Measurements from ENCODE around the gene CLIP4.
A peak's percentile ranks its signal among the peaks of the same experiment; 100 is the strongest.

Gene CLIP4

DNA sequence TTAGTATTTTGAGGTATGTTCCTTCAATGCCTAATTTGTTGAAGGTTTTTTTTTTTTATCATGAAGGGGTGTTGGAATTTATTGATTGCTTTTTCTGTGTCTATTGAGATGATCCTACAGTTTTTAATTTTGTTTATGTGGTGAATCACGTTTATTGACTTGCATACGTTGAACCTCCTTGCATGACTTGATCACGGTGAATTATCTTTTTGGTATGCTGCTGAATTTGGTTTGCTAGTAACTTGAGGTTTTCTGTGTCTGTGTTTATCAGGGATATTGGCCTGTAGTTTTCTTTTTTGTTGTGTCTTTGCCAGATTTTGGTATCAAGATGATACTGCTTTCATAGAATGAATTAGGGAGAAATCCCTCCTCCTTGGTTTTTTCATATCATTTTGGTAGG lies 23.9 kb downstream of the CLIP4 start:
- DNase-seq: no peak

DNA sequence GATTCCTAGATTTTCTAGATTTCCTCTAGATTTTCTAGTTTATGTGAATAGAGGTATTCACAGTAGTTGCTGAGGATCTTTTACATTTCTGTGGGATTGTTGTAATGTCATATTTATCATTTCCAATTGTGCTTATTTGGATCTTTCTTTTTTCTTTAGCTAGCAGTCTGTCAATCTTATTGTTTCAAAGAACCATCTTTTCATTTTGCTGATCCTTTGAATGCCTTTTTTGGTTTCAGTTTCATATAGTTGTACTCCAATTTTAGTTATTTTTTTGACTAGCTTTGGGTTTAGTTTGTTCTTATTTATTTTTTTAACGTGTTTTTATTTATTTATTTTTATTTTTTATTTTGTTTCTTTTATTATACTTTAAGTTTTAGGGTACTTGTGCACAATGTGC lies 24.5 kb downstream of the CLIP4 start:
- no peak for DNase-seq

DNA sequence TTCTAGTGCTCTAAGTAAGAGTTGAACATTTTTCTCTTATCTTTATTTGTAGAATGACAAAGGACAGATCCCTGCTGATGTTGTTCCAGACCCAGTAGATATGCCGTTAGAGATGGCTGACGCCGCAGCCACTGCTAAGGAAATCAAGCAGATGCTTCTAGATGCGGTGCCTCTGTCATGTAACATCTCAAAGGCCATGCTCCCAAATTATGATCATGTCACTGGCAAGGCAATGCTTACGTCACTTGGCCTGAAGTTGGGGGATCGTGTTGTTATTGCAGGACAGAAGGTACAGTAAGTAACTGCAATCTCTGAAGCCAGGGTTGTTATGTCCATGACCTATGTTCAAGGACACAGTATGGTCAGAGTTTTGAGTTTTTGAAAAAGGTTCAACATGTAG lies 28.4 kb downstream of the CLIP4 start:
- DNase-seq: no peak

DNA sequence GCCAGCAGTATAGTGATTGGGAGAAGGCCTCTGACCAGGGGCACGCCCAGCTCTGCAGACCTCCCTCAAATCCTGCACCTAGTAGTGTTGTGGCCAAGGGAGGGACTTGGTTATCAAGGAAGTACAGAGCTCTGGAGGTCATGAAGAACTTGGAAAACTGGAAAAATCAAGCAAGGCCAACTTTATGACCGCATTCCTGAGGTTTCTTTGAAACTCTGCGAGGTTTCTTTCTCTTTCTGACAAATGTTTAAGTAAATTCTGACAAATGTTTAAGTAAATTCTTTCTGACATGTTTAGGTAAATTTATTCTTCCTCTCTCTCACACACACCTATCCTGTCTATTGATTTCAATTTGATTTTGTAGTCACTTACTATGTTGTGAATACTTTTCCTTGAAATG lies 31.0 kb downstream of the CLIP4 start:
- DNase-seq: no peak

DNA sequence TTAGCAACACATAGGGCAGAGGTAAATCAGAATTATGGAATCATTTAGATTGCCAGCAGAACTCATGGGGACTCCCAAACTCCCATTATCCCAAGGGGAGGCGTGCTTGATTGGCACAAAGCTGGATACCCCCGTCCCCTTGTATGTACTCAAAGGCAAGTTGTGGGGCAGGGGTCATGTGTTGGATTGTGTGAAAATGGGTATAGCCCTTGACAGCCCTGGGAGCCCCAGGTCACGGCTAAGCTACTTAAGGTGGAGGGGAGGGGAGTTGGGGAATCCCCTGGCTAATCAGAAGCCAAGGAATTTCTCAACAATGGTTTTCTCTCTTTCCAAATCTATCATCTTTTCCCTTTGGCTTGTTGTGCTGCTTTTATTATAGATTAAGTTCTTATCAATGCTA lies 32.7 kb downstream of the CLIP4 start:
- no peak for DNase-seq

DNA sequence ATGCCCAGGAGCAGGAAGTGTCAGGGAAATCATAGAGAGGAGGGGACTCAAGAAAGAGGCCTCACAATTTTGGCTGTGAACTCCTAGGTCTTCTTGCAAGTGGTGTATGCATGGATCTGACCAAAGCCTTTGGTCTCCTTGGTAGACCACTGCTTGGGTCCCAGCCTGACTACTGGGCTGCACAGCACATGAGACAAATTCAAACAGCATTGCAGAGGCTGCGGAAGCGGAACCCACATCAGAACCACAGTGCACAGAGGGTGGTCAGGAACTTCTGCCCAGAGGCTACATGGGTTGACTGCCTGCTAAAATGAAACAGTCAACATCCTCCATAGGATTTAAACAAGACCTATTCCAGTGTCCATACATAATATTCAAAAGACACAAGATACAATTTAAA lies 39.4 kb downstream of the CLIP4 start:
- no peak for DNase-seq

DNA sequence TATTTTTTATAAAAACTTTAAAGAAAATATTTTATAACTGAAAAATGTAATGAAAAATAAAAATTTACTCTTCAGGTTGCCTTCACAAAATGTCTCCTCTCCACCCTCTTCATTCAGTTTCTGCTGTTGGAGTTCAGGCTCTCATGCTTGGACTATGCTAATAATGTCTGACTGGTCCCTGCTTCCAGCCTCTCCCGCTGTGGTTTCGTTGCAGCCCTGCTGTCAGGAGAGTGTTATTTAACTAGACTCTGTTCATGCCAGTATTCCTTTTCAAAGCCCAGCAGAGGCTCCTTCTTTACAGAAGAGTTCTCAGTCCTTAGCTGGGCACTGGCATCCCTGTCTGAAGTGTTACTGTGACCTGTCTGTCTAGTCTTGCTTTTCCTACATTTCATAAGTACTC lies 40.4 kb downstream of the CLIP4 start:
- DNase-seq: no peak

DNA sequence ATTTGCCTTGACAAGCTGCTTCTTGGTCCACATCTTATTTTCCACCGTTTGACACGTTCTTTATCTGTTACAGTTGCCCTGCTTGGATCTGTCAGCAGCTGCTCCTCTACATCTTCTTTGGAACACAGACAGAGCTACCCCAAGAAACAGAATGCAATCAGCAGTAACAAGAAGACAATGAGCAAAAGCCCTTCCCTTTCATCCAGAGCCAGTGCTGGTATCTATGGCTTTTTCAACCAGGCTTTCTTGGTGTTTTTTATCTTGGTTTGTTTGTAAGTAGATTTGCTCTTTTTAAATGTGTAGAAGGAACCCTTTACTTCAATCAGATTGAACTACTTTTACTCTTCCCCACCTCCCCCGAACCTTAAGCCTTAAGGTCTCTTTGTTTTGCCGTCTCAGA lies 41.9 kb downstream of the CLIP4 start:
- DNase-seq: no peak

DNA sequence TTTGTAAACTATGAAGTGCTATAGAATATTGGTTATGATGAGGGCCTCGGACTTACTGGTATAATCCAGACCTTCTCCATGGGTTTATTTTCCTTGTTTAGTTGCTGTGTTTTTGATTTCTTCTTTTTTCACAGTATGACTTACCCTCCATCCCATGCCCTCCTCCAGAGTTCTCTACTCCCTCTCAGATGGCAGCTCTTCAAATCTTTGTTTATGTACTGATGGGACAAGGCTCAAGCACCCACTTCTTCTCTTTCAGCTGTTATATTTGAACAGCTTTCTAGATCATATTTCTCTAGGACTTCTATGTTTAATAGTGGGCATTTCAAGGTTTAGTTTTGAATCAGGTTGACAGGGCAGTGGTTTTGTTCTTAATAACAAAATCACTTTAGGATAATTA lies 43.9 kb downstream of the CLIP4 start:
- DNase-seq: peak; percentile 33

DNA sequence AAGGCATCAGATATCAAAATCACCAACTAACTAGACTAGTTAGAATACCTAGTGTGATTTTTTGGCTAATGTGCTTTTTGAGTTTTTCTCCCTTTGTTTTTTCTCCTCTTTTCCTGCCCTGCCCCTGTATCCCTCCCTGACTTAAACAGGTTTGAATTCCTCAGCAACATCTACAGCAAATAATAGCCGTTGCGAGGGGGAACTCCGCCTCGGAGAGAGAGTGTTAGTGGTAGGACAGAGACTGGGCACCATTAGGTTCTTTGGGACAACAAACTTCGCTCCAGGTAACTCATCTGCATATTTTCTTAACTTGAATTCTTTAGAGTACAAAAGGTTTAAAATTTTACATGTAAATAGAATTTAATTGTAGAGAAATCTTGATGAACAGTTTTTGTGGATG lies 45.0 kb downstream of the CLIP4 start:
- no peak for DNase-seq

DNA sequence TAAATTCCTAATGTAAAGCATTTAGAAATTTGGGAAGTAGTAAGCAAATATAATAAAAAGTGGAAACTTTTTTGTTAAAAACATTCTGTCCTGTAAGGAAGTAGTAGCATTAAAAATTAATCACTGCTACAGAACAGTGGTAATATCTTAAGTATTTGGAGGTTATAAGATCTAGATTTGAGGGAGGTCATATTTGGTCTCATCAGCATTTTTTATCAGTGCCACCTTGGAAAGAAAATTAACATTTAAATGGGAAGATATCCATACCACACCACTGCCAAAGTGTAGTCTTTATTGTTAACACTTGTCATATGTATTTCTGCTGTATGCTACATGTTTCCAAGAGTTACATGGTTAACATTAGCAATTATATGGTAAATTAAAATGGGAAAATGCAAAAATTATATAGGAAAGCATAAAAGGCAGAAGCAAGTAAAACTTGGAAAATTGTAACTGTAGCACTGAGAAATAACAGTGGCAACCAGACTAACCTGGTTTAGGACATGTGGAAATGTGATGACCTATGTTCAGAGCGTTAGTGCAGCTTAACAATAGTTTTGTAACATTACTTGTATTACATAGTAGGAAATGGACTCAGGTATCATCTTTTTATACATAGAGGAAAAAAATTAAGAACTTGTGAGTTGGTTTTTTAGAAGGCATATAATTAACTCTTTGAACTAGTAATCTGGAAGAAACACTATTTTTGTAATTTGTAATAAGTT lies 47.2 kb downstream of the CLIP4 start:
- DNase-seq: no peak

DNA sequence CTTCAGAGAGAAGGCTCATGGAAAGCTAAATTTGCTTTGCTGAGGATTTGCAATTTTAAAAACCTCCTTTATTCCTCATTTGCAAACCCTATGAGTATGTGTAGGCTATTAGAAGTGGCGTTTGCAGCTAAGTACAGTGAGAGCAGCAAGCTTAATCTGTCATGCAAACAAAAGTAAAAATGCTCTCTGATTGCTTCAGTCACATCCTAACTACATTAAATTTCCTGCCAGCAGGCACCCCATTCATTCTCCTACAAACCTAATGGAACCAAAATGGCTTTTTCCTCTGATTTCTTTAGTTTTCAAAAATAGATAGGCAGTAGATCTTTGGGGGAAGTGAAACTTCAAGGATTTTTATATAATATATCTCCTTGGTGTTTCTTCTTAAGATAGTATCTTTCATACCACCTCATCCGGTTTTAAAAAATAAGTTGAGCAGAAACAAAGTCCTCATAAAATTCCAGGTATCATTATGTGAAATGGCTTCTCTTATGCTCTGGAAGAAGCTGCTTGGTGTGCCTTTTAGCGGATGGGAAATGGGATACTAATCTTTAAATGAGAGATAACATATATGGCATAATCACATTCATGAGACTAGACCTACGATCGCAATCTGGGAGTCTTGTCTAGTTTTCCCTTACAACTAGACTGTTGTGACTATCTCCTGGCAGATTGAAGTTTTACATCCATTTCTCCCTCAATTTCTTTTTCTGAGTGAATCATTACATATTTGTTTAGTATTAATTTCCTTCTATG lies 49.1 kb downstream of the CLIP4 start:
- no peak for DNase-seq

DNA sequence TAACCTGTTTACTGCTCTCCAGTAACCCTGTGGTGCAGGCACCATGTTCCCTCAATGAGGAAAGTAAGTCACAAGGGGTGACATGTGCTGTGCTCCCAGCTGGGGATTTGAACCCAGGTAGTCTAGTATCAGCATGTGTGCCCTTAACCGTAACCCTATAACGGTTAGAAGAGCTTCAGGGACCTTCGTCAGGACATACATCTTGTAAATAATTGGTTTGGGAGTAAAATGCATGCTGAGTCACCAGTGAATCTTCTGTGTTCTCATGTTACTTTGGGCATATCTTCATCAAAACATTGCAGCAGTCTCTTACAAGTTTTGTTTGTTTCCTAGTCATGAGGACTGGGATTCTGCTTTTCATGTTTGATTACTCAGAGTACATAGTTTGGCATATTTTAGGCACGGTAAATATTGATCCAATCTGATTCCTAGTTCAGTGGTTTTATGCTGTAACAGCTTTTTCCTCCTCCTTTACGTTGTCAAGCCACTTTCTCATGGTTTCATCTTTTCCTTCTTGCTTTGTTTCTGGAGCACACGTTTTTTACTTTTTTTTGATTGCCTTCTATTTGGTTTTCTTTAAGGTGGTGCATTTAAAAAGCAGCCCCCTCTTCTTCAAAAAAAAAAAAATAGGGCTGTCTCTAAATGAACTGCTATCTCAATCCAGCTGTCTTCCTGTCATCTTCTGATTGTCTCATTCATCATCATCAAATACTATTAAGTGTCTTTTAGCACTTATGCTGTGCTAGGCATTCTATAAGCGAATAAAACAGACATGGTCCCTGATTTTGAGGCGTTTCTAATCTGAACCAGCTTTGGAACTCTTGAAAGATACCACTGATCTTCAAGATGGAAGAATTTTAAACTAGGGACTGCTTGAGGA lies 50.4 kb downstream of the CLIP4 start:
- DNase-seq: no peak

DNA sequence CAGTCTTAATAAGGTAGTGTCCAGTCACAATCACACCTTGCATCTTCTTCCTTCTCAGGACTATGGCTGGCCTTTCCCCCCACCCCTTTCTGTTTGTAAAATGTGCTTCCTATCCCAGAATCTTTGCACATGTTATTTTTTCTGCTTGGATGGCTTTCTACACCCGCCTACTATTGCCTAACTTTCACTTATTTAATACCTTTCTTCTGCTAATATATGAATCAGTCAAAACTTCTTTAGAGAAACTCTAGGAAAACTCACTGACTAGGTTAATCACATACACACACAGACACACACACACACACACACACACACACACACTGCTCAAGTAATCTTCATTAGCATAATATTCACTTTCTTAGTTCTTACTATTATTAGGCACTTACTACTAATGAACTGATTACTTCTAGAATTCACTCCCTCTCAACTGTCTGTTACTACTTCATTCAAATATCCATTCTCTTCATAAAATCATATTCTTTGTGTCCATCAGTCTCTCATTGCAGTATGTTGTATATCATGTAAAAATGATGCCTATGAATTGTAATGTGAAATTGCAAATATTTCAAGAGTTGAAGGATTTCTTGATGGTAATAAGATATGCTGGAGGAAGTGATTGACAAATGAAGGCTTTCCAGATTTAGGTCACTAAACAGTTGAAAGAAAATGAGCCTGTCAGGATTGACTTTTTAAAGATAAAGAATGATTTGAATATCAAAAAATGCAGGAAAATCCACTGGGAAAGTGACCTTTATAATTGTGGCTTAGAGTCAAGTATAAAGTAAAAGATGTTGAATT lies 51.2 kb downstream of the CLIP4 start:
- DNase-seq: no peak

DNA sequence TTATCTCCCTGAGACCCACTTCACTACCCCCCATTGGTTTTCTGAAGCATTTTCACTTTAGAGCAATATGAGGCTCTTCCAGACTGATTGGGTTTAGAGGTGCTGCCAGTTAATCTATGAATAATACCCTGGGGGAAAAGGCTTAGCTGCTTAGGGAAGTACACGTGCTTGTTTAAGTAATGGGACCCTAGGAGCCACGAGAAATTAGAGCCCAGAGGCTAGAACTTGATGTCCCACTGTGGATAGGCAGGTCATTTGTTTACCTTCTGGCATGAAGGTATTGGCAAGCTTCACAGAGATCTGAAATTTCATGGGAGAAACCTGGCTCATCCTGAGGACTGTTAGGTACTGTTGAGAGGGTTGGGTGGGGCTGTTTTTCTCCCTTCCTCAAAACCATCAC lies 59.7 kb downstream of the CLIP4 start:
- no peak for DNase-seq

DNA sequence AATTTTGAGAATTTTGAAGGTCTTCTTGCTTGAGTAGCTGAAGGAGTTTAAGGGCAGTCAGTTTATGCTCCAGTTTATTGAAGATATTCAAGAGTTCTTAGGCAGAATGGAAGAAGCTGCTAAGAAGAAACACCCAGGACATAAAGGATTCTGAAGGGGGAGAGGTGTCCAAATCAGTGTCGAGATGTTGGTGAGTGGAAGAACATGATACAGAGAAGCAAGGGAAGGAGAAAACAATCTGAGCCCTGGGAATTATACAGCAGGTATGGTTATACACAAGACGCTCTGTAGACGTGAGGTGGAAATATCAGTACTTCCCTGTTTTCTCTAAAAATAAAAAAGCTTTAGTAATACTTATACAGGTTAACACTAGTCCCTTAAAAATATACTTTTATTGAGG lies 60.1 kb downstream of the CLIP4 start:
- DNase-seq: no peak

DNA sequence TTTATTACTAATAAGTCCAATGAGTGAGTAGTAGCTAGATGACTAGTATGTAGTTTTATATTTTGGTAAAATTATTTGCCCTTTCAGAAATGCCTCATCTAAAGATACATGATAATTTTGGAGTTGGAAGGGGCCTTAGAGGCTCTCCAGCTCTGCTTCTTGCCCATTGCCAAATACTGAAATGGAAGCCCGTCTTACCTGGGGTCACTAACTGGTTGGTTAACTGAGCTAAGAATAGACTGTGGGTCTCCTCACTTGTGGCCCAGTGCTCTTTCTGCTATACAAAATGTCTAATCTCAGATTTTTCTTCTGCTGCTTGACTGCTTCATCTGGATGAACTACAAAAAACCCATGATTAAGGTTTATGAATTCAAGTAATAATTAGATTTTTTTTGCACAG lies 67.1 kb downstream of the CLIP4 start:
- no peak for DNase-seq

DNA sequence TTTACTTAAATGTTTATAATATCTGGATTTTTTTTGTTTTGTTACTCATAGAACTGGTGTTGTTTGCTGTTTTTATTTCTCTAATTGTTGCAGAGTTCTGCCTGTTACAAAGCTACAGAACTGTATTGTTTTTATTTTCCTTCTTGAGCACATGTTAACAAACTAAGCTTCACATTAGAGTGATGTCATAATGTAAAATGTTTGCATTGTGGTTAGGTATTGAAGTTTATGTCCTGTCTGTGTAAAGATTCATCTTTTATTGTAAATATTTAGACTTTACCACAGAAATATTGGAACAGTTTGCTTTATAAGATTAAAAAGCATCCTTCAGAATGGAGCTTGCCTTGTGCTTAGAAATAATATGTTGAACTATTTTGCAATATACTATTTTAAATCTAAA lies 67.7 kb downstream of the CLIP4 start:
- no peak for DNase-seq

DNA sequence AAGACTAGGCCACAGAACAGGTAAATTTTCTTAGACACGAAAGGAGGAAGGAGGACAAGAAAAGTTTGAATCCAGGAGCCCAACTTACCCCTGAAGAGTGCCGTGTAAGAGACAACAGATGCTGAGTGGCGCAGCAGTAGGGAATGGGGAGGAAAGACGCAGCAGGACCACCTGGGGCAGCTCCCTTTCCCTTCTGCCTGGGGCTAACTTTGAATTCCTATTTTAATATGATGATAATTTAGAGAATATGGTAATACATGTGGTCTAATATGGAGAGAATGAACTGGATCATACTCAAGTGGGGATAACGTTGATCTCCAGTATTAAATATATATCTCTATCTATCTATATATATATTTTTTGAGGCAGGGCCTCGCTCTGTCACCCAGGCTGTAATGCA lies 69.3 kb downstream of the CLIP4 start:
- no peak for DNase-seq

DNA sequence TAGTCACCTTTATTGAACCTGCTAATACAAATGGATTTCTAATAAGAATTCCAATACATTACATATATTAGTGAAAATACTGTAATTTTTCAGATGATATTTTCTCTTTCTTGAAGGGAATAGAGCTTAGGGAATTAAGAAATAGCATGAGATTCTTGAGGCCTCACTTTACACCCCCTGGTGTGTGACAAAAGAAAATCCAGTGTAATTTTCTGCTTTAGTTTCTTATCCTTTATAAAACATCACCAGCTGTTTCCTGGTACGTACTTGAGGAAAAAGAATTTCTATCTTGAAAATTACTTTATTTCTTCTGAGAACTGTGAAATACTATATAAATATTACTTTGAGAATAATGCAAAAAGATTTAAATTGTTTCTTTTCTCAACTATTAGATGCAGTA lies 71.6 kb downstream of the CLIP4 start:
- no peak for DNase-seq

DNA sequence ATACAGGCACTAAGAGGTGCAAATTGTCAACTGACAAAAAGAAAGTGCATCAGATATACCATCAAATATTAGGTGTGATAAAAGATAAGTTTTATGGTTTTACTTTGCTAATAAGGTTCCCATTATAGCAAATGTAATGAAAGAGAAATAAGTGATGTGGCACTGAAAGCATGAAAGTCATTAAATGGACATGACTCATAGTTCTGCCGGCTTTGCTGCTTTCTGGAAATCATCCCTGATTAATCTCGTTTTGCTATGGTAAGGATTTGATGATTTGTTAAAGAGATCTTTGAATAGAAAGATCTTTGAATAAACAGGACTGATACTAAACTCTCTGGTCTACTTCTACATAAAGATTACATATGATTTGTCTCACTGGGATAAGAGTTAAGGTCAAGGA lies 72.7 kb downstream of the CLIP4 start:
- no peak for DNase-seq

DNA sequence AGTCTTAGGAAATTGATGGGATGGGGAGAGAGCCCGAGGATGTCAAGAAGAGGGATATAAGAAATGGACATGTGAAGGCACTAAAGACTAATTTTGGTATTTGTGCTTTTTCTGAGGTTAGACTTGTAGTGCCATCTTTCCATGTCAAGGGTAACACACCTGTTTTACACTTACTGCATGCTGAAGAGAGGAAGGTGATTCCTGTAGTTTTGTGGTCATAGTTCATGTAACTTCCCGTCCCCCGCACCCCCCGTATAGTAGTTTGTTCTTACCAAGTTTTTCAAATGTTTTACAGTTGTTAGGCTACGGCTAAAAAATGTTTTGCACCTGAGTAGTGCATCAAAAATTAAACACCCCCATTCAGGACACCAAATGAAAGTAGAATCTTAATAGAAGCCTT lies 73.8 kb downstream of the CLIP4 start:
- DNase-seq: no peak

DNA sequence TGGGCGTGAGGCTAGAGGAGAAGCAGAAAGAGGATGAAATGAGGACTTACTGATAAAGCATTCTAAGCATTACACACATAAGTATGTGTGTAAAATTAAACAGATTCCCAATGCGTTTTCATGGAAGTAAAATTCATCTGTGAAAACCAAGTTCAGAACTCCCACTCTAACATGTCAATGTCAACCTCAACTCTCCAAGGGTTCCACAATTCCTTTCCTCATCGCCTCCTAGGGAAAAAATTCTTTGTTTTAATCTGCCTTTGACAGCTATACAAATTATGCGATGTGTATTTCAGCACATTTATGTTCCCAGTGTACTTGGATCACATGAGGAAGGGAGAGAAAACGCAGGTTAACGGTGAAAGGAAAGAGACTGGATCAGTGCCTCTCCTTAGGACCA lies 76.6 kb downstream of the CLIP4 start:
- no peak for DNase-seq

Measured in NCI-H510A (cell line).